K562 (cell line): ENCODE data around the gene SOCS3. TPM values are rescaled to one million over a fixed set of nuclear protein-coding genes. Genes with fewer than 3 reads are reported as not detected.

Experiments
- GABPB1 ChIP-seq: sonication (generic); formaldehyde crosslinking; IDR thresholded peaks from 2 replicates; pipeline ENCODE4 v1.8.0; 2022; ENCODE audit warnings: mild to moderate bottlenecking, missing genetic modification reagents
- HSF4 ChIP-seq: fragments of 250-450 bp; sonication (Bioruptor Pico); IDR thresholded peaks from 2 replicates; pipeline ENCODE4 v2.1.2; 2022; ENCODE audit warnings: mild to moderate bottlenecking, moderate library complexity, borderline replicate concordance
- KLF13 ChIP-seq: fragments of 450-650 bp; IDR thresholded peaks from 2 replicates; pipeline ENCODE4 v1.6.1; 2016; ENCODE audit warnings: missing genetic modification characterization, low read depth, mild to moderate bottlenecking, missing compliant biosample characterization, moderate library complexity, borderline replicate concordance
- PHF8 ChIP-seq: fragments of 200-600 bp; sonication (generic); IDR thresholded peaks from 2 replicates; pipeline ENCODE4 v1.6.1; 2012; ENCODE audit warnings: mixed run types, mild to moderate bottlenecking, inconsistent platforms, low read length, moderate library complexity, borderline replicate concordance
- PPARD ChIP-seq: fragments of 250-450 bp; sonication (Bioruptor Pico); IDR thresholded peaks from 2 replicates; pipeline ENCODE4 v1.8.0; 2022; ENCODE audit warnings: inconsistent platforms, mild to moderate bottlenecking, moderate library complexity
- RAD21 ChIP-seq, 2 experiments: fragments of 250-450 bp in 1 of 2; fragments of 450-650 bp in 1 of 2; sonication (Bioruptor Pico) in 1 of 2; formaldehyde crosslinking in 1 of 2; IDR thresholded peaks in 1 of 2; conservative IDR thresholded peaks in 1 of 2; 2 replicates each; pipeline versions ENCODE4 v1.4.0 to v1.8.0; 2020 to 2022; ENCODE audit warnings: mild to moderate bottlenecking in 2 of 2, moderate library complexity in 1 of 2
- RBBP5 ChIP-seq: fragments of 200-600 bp; sonication (generic); IDR thresholded peaks from 2 replicates; pipeline ENCODE4 v1.6.1; 2012; ENCODE audit warnings: borderline replicate concordance, mild to moderate bottlenecking, low read length, control low read depth, inconsistent platforms; ENCODE audit not compliant: insufficient read depth, poor library complexity, severe bottlenecking
- RUNX1 ChIP-seq: sonication (generic); IDR thresholded peaks from 2 replicates; pipeline ENCODE4 v1.6.1; 2016; ENCODE audit warnings: antibody characterized with exemption, low read depth
- SMAD2 ChIP-seq: fragments of 150-350 bp; IDR thresholded peaks from 2 replicates; pipeline ENCODE4 v1.6.1; 2014; ENCODE audit warnings: low read depth, mild to moderate bottlenecking, low read length
- TCFL5 ChIP-seq: fragments of 250-450 bp; sonication (Bioruptor Pico); conservative IDR thresholded peaks from 2 replicates; pipeline ENCODE4 v1.6.1; 2021; ENCODE audit warnings: mild to moderate bottlenecking, moderate library complexity, matching md5 sums
- ZBTB7A ChIP-seq: IDR thresholded peaks from 2 replicates; pipeline ENCODE4 v1.6.1; 2011; ENCODE audit warnings: low read depth, mild to moderate bottlenecking, low read length, moderate library complexity, borderline replicate concordance; ENCODE audit not compliant: control insufficient read depth
- ZNF766 ChIP-seq: fragments of 200-800 bp; sonication (Bioruptor generic); conservative IDR thresholded peaks from 2 replicates; pipeline ENCODE4 v1.6.1; 2016; ENCODE audit warnings: missing genetic modification characterization, missing compliant biosample characterization
- polyA plus RNA-seq, 8 experiments: library from polyadenylated mRNA; depleted of rRNA in 4 of 8; stranded (reverse) in 5 of 8; unstranded in 3 of 8; fragments of >200 nt; fragmentation: Nextera tagmentation in 2 of 8; fragmentation: Illumina TruSeq in 1 of 8; extraction: Ambion mirVana in 2 of 8; extraction: Trizol in 1 of 8; gene quantifications; 2 replicates each; pipeline versions ENCODE4 v1.2.1 to v1.2.3, GENCODE V29; 2011 to 2014; ENCODE audit warnings: inconsistent platforms in 1 of 8, missing spikeins in 1 of 8
- total RNA-seq, 7 experiments: library from RNA; depleted of rRNA in 6 of 7; stranded (reverse); fragments of >200 nt in 6 of 7; fragmentation: Illumina TruSeq in 2 of 7; extraction: Trizol in 2 of 7; gene quantifications; 2 replicates each; pipeline versions ENCODE4 v1.2.1 to v1.2.3, GENCODE V29; 2011 to 2021; ENCODE audit warnings: low replicate concordance in 1 of 7
- TF ChIP-seq, protein P1 (sequence below): sonication (generic); formaldehyde crosslinking; IDR thresholded peaks from 2 replicates; pipeline ENCODE4 v1.8.0; 2022; ENCODE audit warnings: mild to moderate bottlenecking, missing genetic modification reagents
- TF ChIP-seq, protein P2 (sequence below): fragments of 450-650 bp; IDR thresholded peaks from 2 replicates; pipeline ENCODE4 v1.6.1; 2016; ENCODE audit warnings: borderline replicate concordance
- TF ChIP-seq, protein P3 (sequence below): fragments of 450-650 bp; IDR thresholded peaks from 2 replicates; pipeline ENCODE4 v1.6.1; 2018; ENCODE audit warnings: mild to moderate bottlenecking, low read depth; ENCODE audit not compliant: partially characterized antibody
- TF ChIP-seq, protein P4 (sequence below): fragments of 450-650 bp; IDR thresholded peaks from 2 replicates; pipeline ENCODE4 v1.6.1; 2017; ENCODE audit warnings: mild to moderate bottlenecking, moderate library complexity
- TF ChIP-seq, protein P5 (sequence below): fragments of 250-450 bp; sonication (Bioruptor Pico); IDR thresholded peaks from 2 replicates; pipeline ENCODE4 v1.5.0; 2020; ENCODE audit warnings: mild to moderate bottlenecking
- TF ChIP-seq, protein P6 (sequence below): sonication (generic); IDR thresholded peaks from 2 replicates; pipeline ENCODE4 v1.6.1; 2016

SOCS3 gene
- total and polyA plus RNA-seq, 9 of the 15 experiments (the other 6 are each of a cell fraction or from before 2014, with no cell fraction given) = 0.56 to 38.9 (median 13.7) TPM

DNA sequence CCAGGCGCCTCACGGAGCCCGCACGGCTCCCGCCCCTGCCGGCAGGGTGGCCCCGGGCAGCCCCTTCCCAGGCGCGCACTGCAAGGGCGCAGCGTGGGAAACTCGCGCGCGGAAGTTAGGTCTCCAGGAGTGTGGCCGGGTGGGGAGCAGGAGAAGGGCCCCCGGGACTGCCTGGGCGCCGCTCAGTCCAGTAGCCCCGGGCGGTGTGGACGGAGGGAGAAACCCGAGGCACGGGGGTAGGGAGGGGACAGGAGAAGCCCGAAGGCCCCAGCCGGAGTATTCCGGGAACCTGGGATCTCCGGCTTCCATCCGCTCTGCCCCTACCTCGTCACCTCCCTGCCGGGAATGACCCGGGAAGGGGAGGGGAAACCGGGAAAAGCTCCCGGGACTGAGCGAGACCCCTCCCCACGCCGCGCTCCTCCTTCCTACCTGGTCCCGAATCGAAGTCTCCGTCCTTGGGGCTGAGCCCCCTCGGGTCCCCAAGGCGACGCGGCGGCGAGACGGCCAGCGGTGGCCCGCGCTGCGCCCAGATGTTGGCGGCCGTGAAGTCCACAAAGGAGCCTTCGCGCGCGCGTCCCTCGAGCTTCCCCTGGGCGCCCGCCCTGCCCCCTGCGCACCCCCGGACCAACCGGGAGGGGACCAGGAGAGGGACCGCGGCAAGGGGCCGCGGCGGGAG is 418 bp downstream of the SOCS3 start (continued):
- TF ChIP-seq, protein P1, sequence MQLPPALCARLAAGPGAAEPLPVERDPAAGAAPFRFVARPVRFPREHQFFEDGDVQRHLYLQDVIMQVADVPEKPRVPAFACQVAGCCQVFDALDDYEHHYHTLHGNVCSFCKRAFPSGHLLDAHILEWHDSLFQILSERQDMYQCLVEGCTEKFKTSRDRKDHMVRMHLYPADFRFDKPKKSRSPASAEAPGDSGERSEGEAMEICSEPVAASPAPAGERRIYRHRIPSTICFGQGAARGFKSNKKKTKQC = no peak; the same call in 1 of the 2 replicates
- TF ChIP-seq HSF4 (no peak), TCFL5 (CRISPR knock-in tag) (no peak), RAD21 (CRISPR knock-in tag; conservative IDR thresholded peaks at IDR 0.05 in 1 of 2, IDR thresholded peaks at IDR 0.05 in 1 of 2) (no peak), RUNX1 (no peak), KLF13 (tag) (no peak), SMAD2 (no peak), PHF8 (peak; percentile 75; the same call in 1 of the 2 replicates), ZBTB7A (peak; percentile 73; the same call in 1 of the 2 replicates), PPARD (CRISPR knock-in tag) (no peak), RBBP5 (peak; percentile 47), GABPB1 (peak; percentile 40; the same call in 1 of the 2 replicates), ZNF766 (CRISPR knock-in tag) (no peak)
- TF ChIP-seq, protein P2, sequence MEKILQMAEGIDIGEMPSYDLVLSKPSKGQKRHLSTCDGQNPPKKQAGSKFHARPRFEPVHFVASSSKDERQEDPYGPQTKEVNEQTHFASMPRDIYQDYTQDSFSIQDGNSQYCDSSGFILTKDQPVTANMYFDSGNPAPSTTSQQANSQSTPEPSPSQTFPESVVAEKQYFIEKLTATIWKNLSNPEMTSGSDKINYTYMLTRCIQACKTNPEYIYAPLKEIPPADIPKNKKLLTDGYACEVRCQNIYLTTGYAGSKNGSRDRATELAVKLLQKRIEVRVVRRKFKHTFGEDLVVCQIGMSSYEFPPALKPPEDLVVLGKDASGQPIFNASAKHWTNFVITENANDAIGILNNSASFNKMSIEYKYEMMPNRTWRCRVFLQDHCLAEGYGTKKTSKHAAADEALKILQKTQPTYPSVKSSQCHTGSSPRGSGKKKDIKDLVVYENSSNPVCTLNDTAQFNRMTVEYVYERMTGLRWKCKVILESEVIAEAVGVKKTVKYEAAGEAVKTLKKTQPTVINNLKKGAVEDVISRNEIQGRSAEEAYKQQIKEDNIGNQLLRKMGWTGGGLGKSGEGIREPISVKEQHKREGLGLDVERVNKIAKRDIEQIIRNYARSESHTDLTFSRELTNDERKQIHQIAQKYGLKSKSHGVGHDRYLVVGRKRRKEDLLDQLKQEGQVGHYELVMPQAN = no peak
- TF ChIP-seq, protein P3, sequence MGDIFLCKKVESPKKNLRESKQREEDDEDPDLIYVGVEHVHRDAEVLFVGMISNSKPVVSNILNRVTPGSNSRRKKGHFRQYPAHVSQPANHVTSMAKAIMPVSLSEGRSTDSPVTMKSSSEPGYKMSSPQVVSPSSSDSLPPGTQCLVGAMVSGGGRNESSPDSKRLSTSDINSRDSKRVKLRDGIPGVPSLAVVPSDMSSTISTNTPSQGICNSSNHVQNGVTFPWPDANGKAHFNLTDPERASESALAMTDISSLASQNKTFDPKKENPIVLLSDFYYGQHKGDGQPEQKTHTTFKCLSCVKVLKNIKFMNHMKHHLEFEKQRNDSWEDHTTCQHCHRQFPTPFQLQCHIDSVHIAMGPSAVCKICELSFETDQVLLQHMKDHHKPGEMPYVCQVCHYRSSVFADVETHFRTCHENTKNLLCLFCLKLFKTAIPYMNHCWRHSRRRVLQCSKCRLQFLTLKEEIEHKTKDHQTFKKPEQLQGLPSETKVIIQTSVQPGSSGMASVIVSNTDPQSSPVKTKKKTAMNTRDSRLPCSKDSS = no peak
- TF ChIP-seq, protein P4, sequence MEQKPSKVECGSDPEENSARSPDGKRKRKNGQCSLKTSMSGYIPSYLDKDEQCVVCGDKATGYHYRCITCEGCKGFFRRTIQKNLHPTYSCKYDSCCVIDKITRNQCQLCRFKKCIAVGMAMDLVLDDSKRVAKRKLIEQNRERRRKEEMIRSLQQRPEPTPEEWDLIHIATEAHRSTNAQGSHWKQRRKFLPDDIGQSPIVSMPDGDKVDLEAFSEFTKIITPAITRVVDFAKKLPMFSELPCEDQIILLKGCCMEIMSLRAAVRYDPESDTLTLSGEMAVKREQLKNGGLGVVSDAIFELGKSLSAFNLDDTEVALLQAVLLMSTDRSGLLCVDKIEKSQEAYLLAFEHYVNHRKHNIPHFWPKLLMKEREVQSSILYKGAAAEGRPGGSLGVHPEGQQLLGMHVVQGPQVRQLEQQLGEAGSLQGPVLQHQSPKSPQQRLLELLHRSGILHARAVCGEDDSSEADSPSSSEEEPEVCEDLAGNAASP = no peak
- TF ChIP-seq, protein P5, sequence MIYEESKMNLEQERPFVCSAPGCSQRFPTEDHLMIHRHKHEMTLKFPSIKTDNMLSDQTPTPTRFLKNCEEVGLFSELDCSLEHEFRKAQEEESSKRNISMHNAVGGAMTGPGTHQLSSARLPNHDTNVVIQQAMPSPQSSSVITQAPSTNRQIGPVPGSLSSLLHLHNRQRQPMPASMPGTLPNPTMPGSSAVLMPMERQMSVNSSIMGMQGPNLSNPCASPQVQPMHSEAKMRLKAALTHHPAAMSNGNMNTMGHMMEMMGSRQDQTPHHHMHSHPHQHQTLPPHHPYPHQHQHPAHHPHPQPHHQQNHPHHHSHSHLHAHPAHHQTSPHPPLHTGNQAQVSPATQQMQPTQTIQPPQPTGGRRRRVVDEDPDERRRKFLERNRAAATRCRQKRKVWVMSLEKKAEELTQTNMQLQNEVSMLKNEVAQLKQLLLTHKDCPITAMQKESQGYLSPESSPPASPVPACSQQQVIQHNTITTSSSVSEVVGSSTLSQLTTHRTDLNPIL (CRISPR knock-in tag) = no peak
- TF ChIP-seq, protein P6, sequence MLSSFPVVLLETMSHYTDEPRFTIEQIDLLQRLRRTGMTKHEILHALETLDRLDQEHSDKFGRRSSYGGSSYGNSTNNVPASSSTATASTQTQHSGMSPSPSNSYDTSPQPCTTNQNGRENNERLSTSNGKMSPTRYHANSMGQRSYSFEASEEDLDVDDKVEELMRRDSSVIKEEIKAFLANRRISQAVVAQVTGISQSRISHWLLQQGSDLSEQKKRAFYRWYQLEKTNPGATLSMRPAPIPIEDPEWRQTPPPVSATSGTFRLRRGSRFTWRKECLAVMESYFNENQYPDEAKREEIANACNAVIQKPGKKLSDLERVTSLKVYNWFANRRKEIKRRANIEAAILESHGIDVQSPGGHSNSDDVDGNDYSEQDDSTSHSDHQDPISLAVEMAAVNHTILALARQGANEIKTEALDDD = no peak
